ENCODE data around the gene TBCE. TPM values are rescaled to one million over a fixed set of nuclear protein-coding genes. Genes with fewer than 3 reads are reported as not detected.
A peak's percentile ranks its signal among the peaks of the same experiment; 100 is the strongest.

Gene TBCE
- total RNA-seq, 4 donors from 2014 or later: 38.0 to 50.3 (median 44.8) TPM

DNA sequence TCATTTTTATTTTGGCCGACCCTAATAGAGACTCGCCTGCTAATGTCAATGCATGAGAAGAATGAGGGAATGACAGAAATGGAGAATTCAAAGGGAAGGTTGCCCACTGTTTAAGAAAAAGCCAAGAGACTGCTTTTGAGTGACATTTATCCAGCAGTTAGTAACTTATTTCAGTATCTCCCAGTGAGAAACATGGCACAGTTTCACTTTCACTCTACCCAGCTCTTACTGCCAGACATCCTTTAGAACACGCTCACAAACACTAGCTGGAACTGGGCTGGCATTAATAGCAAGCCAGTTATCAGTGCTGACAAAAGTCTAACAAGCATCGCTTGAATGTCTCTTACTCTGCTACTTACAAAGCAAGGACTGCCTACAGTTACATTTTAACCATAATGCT lies 30.3 kb upstream of the TBCE start:
- Histone ChIP-seq H3K27me3 (no peaks in the 10 kb centered on the region), H3K4me3 (replicated peaks in 1 of 3) (no peak overlapping the region), H3K27ac (no peak overlapping the region), H3K36me3 (peaks cover 0 to 5% of the 10 kb centered on the region in 2 donors), H3K9me3 (no peaks in the 10 kb centered on the region), H3K4me1 (peaks cover 5 to 8% of the 10 kb centered on the region in 2 donors)
- no peak for DNase-seq
- TF ChIP-seq, protein P1, sequence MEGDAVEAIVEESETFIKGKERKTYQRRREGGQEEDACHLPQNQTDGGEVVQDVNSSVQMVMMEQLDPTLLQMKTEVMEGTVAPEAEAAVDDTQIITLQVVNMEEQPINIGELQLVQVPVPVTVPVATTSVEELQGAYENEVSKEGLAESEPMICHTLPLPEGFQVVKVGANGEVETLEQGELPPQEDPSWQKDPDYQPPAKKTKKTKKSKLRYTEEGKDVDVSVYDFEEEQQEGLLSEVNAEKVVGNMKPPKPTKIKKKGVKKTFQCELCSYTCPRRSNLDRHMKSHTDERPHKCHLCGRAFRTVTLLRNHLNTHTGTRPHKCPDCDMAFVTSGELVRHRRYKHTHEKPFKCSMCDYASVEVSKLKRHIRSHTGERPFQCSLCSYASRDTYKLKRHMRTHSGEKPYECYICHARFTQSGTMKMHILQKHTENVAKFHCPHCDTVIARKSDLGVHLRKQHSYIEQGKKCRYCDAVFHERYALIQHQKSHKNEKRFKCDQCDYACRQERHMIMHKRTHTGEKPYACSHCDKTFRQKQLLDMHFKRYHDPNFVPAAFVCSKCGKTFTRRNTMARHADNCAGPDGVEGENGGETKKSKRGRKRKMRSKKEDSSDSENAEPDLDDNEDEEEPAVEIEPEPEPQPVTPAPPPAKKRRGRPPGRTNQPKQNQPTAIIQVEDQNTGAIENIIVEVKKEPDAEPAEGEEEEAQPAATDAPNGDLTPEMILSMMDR (IDR thresholded peaks at IDR 0.05): no peak
- no peak for TF ChIP-seq POLR2A (IDR thresholded peaks at IDR 0.05)
- 90 to 91% methylated on average over 4 of the region's 4 CpGs for WGBS, 2 donors
- intact Hi-C loops (cut with DNase I): no loop called here

GRCh38 chr1:235339746-235340145 lies 27.5 kb upstream of the TBCE start:
- Histone ChIP-seq H3K36me3 (peaks cover 0 to 16% of the 10 kb centered on the region in 2 donors), H3K27ac (no peak overlapping the region), H3K27me3 (no peaks in the 10 kb centered on the region), H3K9me3 (no peaks in the 10 kb centered on the region), H3K4me3 (replicated peaks in 1 of 3) (no peak overlapping the region), H3K4me1 (no peaks in the 10 kb centered on the region)
- WGBS, 2 donors: 76 to 85% methylated on average over 8 of the region's 8 CpGs
- intact Hi-C loops (cut with DNase I): no loop called here
- TF ChIP-seq POLR2A (IDR thresholded peaks at IDR 0.05): no peak
- TF ChIP-seq, protein P1 (IDR thresholded peaks at IDR 0.05): no peak
- DNase-seq: no peak

- H3K27ac ChIP-seq: peak overlapping the region; percentile 2 to 38 (median 34)
- no peak for DNase-seq
- intact Hi-C loops (cut with DNase I): no loop called here
- H3K9me3 ChIP-seq: no peaks in the 10 kb centered on the region
- H3K36me3 ChIP-seq: peaks cover 0 to 11% of the 10 kb centered on the region in 2 donors
- H3K27me3 ChIP-seq: no peaks in the 10 kb centered on the region
- H3K4me3 ChIP-seq (replicated peaks in 1 of 3): no peak overlapping the region
- TF ChIP-seq, protein P1 (IDR thresholded peaks at IDR 0.05): no peak
- no peak for TF ChIP-seq POLR2A (IDR thresholded peaks at IDR 0.05)
- no peaks in the 10 kb centered on the region for H3K4me1 ChIP-seq
- WGBS, 2 donors: 25 to 29% methylated on average over 1 of the region's 1 CpG
These were observed 25.9 kb upstream of the TBCE start for GRCh38 chr1:235341334-235341733.

DNA sequence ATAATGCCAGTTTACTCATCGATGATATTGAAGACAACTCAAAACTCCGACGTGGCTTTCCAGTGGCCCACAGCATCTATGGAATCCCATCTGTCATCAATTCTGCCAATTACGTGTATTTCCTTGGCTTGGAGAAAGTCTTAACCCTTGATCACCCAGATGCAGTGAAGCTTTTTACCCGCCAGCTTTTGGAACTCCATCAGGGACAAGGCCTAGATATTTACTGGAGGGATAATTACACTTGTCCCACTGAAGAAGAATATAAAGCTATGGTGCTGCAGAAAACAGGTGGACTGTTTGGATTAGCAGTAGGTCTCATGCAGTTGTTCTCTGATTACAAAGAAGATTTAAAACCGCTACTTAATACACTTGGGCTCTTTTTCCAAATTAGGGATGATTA lies 25.2 kb upstream of the TBCE start:
- Histone ChIP-seq H3K4me3 (replicated peaks in 1 of 3) (no peak overlapping the region), H3K27ac (no peak overlapping the region), H3K4me1 (no peaks in the 10 kb centered on the region), H3K9me3 (no peaks in the 10 kb centered on the region), H3K27me3 (no peaks in the 10 kb centered on the region), H3K36me3 (peaks cover 0 to 11% of the 10 kb centered on the region in 2 donors)
- DNase-seq: no peak
- intact Hi-C loops (cut with DNase I): no loop called here
- WGBS, 2 donors: 81 to 83% methylated on average over 6 of the region's 6 CpGs
- TF ChIP-seq POLR2A (IDR thresholded peaks at IDR 0.05): no peak
- TF ChIP-seq, protein P1 (IDR thresholded peaks at IDR 0.05): no peak

DNA sequence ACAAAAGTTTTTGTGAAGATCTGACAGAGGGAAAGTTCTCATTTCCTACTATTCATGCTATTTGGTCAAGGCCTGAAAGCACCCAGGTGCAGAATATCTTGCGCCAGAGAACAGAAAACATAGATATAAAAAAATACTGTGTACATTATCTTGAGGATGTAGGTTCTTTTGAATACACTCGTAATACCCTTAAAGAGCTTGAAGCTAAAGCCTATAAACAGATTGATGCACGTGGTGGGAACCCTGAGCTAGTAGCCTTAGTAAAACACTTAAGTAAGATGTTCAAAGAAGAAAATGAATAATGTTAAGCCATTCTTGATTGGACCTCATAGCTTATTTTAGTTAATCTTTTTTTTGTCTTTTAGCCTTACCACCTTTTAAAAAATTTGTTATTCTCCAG lies 24.8 kb upstream of the TBCE start:
- H3K9me3 ChIP-seq: no peaks in the 10 kb centered on the region
- H3K27ac ChIP-seq: no peak overlapping the region
- H3K27me3 ChIP-seq: no peaks in the 10 kb centered on the region
- 92 to 93% methylated on average over 3 of the region's 3 CpGs for WGBS, 2 donors
- no peak overlapping the region for H3K4me3 ChIP-seq (replicated peaks in 1 of 3)
- TF ChIP-seq POLR2A (IDR thresholded peaks at IDR 0.05): no peak
- TF ChIP-seq, protein P1 (IDR thresholded peaks at IDR 0.05): no peak
- no peaks in the 10 kb centered on the region for H3K4me1 ChIP-seq
- no peak for DNase-seq
- intact Hi-C loops (cut with DNase I): no loop called here
- peaks cover 0 to 11% of the 10 kb centered on the region in 2 donors for H3K36me3 ChIP-seq
